B cell (primary cell): Measurements from ENCODE around the gene ACTL8. TPM values are rescaled to one million over a fixed set of nuclear protein-coding genes. Genes with fewer than 3 reads are reported as not detected.

Source experiments
- ATAC-seq: fragments of 200-7000 bp; cut with Tn5 transposase; one replicate; pipeline ENCODE4 v1.10.0; 2021; ENCODE audit warnings: low read depth, mild to moderate bottlenecking, moderate number of reproducible peaks, moderate library complexity
- CTCF ChIA-PET: fragments of 350-600 bp; sonication (Branson Sonifier 250); formaldehyde crosslinking; loops from one replicate; lab custom pipeline; 2021; ENCODE audit warnings: antibody characterized with exemption, inconsistent platforms; lab: Charles Lee
- POLR2A ChIA-PET: fragments of 350-600 bp; sonication (Branson Sonifier 250); formaldehyde crosslinking; loops from one replicate; lab custom pipeline; 2021; ENCODE audit warnings: antibody characterized with exemption; lab: Charles Lee
- DNase-seq: peaks from one replicate; pipeline ENCODE4 v3.0.0; 2013
- H2AFZ ChIP-seq: 2 replicates; pipeline ENCODE4 v1.6.1; 2012; ENCODE audit warnings: mild to moderate bottlenecking, low read depth, low read length; ENCODE audit not compliant: insufficient read depth, poor library complexity, severe bottlenecking
- H3K27ac ChIP-seq, 2 donors: 1 replicate in 1 of 2; 2 replicates in 1 of 2; pipeline ENCODE4 v1.5.1; 2012 to 2013; ENCODE audit warnings: low read length in 2 of 2, mild to moderate bottlenecking in 2 of 2, moderate library complexity in 1 of 2
- H3K27me3 ChIP-seq, 4 experiments: fragments of 200-600 bp in 1 of 4; sonication (generic) in 1 of 4; replicated peaks in 1 of 4; 1 replicate in 2 of 4; 2 replicates in 2 of 4; pipeline versions ENCODE4 v1.6.1 to v1.7.0; 2013 to 2016; ENCODE audit warnings: low read length in 3 of 4, mild to moderate bottlenecking in 2 of 4, mixed read lengths in 1 of 4, moderate library complexity in 1 of 4; ENCODE audit not compliant: insufficient read depth in 4 of 4, control insufficient read depth in 3 of 4; ENCODE audit errors: control extremely low read depth in 1 of 4
- H3K36me3 ChIP-seq, 2 experiments: replicated peaks in 1 of 2; 1 replicate in 1 of 2; 2 replicates in 1 of 2; pipeline versions ENCODE4 v1.6.1 to v1.7.1; 2013; ENCODE audit warnings: low read length in 1 of 2; ENCODE audit not compliant: insufficient read depth in 2 of 2, control insufficient read depth in 1 of 2; ENCODE audit errors: control extremely low read depth in 1 of 2, extremely low read depth in 1 of 2
- H3K4me1 ChIP-seq, 2 donors: fragments of 200-600 bp in 1 of 2; sonication (generic) in 1 of 2; 1 replicate in 1 of 2; 2 replicates in 1 of 2; pipeline versions ENCODE4 v1.5.1 to v1.6.1; 2013 to 2017; ENCODE audit warnings: low read length in 2 of 2; ENCODE audit not compliant: control insufficient read depth in 2 of 2, insufficient read depth in 2 of 2
- H3K4me2 ChIP-seq: replicated peaks from 2 replicates; pipeline ENCODE3; 2012; ENCODE audit warnings: mild to moderate bottlenecking, low read depth, low read length; ENCODE audit not compliant: poor library complexity, severe bottlenecking
- H3K4me3 ChIP-seq, 5 experiments: fragments of 200-600 bp in 1 of 5; sonication (generic) in 1 of 5; 1 replicate in 3 of 5; 2 replicates in 2 of 5; pipeline versions ENCODE4 v1.5.1 to v1.7.0; 2011 to 2016; ENCODE audit warnings: low read length in 4 of 5, mild to moderate bottlenecking in 4 of 5, low read depth in 2 of 5, control low read depth in 1 of 5, moderate library complexity in 1 of 5; ENCODE audit not compliant: insufficient read depth in 1 of 5; ENCODE audit errors: control extremely low read depth in 1 of 5, extremely low read depth in 1 of 5
- H3K79me2 ChIP-seq: fragments of 200-600 bp; sonication (generic); one replicate; pipeline ENCODE4 v1.6.0; 2016; ENCODE audit warnings: low read length; ENCODE audit not compliant: control insufficient read depth, insufficient read depth
- H3K9ac ChIP-seq: fragments of 200-600 bp; sonication (generic); 2 replicates; pipeline ENCODE4 v1.6.1; 2017; ENCODE audit warnings: mild to moderate bottlenecking, low read length, moderate library complexity
- H3K9me3 ChIP-seq, 3 donors: one replicate each; pipeline versions ENCODE4 v1.6.1 to v1.7.1; 2013; ENCODE audit warnings: low read length in 2 of 3; ENCODE audit not compliant: control insufficient read depth in 2 of 3, insufficient read depth in 1 of 3; ENCODE audit errors: control extremely low read depth in 1 of 3
- H4K20me1 ChIP-seq: 2 replicates; pipeline ENCODE4 v1.6.0; 2012; ENCODE audit warnings: mild to moderate bottlenecking, low read length; ENCODE audit not compliant: insufficient read depth, control insufficient read depth, poor library complexity, severe bottlenecking
- H3K27ac Mint-ChIP-seq: one replicate; pipeline ENCODE4 v1.8.0; 2021; ENCODE audit warnings: mixed read lengths
- H3K27me3 Mint-ChIP-seq: one replicate; pipeline ENCODE4 v1.8.0; 2021; ENCODE audit warnings: mixed read lengths
- H3K4me1 Mint-ChIP-seq: one replicate; pipeline ENCODE4 v1.8.0; 2021; ENCODE audit warnings: mixed read lengths
- H3K4me3 Mint-ChIP-seq: one replicate; pipeline ENCODE4 v1.8.0; 2021; ENCODE audit warnings: mixed read lengths
- H3K9me3 Mint-ChIP-seq: one replicate; pipeline ENCODE4 v1.8.0; 2022; ENCODE audit warnings: mixed read lengths; ENCODE audit not compliant: insufficient read depth
- EZH2 ChIP-seq: IDR thresholded peaks from 2 replicates; pipeline ENCODE4 v1.6.1; 2012; ENCODE audit warnings: borderline replicate concordance, low read depth, mild to moderate bottlenecking, moderate library complexity, low read length; ENCODE audit not compliant: insufficient read depth, poor library complexity, severe bottlenecking
- WGBS: methylation state at CpG from one replicate; pipeline ENCODE4 v1.1.5; 2013; ENCODE audit warnings: missing lambda C conversion rate; ENCODE audit not compliant: insufficient coverage; 5-methylcytosine and 5-hydroxymethylcytosine counted together
- intact Hi-C: fragments of 100-400 bp; cut with micrococcal nuclease; formaldehyde crosslinking; loops from one replicate; pipeline ENCODE4 v1.10.0; 2022
- polyA plus RNA-seq: library from polyadenylated mRNA; depleted of rRNA; stranded (reverse); fragments of >200 nt; gene quantifications from 2 replicates; pipeline ENCODE4 v1.2.3, GENCODE V29; 2012
- total RNA-seq, 2 donors: library from RNA; stranded (reverse); fragments of 120-200 nt in 1 of 2; gene quantifications; 1 replicate in 1 of 2; 2 replicates in 1 of 2; pipeline versions ENCODE4 v1.2.3 to v1.2.4, GENCODE V29; 2013 to 2022
- TF ChIP-seq, protein P1 (sequence below): fragments of 200-600 bp; IDR thresholded peaks from one replicate; pipeline ENCODE4 v1.8.0; 2022; ENCODE audit warnings: antibody characterized with exemption, mild to moderate bottlenecking

The ACTL8 gene
- total and polyA plus RNA-seq, 2 donors (not counting 1 experiment from before 2014, with no cell fraction given) = not detected

DNA sequence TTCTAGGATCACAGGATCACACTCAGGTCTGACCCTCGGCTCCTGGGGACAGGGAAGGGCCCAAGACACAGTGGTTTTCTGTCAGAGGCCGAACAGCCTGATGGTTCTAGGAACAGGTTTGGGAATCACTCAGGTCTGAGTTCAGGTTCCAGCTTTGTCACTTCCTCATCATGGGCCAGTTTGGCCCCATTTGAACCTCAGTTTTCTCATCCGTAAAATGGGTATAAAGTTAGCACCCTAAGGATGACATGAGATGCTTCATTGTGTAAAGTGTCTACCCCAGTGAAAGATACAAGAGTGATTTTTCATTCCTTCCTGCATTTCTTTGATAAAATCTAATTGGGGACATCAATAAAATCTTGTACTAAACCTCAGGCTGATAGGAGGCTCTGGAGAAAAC lies 11.2 kb upstream of the ACTL8 start:
- H3K9me3 Mint-ChIP-seq = no peaks in the 10 kb centered on the region
- POLR2A ChIA-PET = no interaction called here

DNA sequence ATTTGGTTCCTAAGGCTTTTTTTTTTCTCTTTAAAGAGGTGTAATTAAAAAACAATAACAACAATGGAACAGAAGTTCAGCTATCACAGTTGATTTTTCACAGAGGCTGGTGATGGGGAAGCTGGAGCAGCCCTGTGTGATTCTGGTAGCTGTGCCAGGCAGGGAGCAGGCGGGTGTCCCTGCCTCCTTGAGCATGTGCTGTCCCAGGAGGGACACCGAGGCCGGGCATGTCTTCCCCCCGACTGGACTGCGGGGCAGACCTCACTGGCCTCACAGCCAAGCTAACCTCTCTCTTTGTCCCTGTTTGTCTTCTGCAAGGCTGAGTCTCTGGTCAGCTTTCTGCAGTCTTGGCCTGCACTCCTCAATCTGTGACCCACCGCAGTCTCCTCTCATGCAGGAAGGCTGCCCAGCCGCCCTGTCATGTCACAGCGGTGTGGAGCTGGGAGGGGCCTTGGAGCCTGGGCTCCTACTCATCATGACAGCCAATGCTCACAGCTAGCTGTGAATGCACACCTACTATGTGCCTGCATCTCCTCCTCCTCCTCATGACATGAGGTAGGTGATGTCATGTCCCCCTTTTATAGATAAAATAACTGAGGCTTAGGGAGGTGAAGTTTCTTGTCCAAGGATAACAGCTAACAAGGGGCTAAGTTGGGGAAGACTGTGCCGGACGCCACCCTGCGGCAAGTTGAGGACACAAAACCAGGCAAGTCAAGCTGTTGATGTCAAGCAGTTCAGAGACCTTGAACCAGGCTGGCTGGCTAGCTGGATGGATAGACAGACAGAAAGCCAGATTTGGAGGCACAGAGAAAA lies 10.3 kb upstream of the ACTL8 start:
- H3K9me3 ChIP-seq = no peaks in the 10 kb centered on the region
- H4K20me1 ChIP-seq = no peaks in the 10 kb centered on the region
- Mint-ChIP-seq H3K9me3 (no peaks in the 10 kb centered on the region), H3K4me1 (no peaks in the 10 kb centered on the region), H3K4me3 (no peak overlapping the region), H3K27ac (no peak overlapping the region), H3K27me3 (peaks cover 21% of the 10 kb centered on the region)
- DNase-seq = no peak
- POLR2A ChIA-PET = no interaction called here
- TF ChIP-seq, protein P1, sequence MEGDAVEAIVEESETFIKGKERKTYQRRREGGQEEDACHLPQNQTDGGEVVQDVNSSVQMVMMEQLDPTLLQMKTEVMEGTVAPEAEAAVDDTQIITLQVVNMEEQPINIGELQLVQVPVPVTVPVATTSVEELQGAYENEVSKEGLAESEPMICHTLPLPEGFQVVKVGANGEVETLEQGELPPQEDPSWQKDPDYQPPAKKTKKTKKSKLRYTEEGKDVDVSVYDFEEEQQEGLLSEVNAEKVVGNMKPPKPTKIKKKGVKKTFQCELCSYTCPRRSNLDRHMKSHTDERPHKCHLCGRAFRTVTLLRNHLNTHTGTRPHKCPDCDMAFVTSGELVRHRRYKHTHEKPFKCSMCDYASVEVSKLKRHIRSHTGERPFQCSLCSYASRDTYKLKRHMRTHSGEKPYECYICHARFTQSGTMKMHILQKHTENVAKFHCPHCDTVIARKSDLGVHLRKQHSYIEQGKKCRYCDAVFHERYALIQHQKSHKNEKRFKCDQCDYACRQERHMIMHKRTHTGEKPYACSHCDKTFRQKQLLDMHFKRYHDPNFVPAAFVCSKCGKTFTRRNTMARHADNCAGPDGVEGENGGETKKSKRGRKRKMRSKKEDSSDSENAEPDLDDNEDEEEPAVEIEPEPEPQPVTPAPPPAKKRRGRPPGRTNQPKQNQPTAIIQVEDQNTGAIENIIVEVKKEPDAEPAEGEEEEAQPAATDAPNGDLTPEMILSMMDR = no peak
- TF ChIP-seq EZH2 = no peak
- H3K9ac ChIP-seq = no peak overlapping the region
- no peaks in the 10 kb centered on the region for H3K4me1 ChIP-seq
- intact Hi-C loops = no loop called here
- no peak overlapping the region for H2AFZ ChIP-seq
- no peak overlapping the region for H3K4me3 ChIP-seq
- no peaks in the 10 kb centered on the region for H3K36me3 ChIP-seq
- no peak overlapping the region for H3K4me2 ChIP-seq
- H3K27ac ChIP-seq = no peak overlapping the region
- CTCF ChIA-PET = no interaction called here
- H3K27me3 ChIP-seq = peaks cover 0 to 4% (median 0%) of the 10 kb centered on the region in 4 experiments
- no peak for ATAC-seq
- H3K79me2 ChIP-seq = no peaks in the 10 kb centered on the region
- 74% methylated on average over 11 of the region's 11 CpGs for WGBS

More for the DNA sequence above, 11.2 kb upstream of the ACTL8 start:
- Histone ChIP-seq H3K4me2 (no peak overlapping the region), H3K4me3 (no peak overlapping the region), H3K9ac (no peak overlapping the region), H3K9me3 (no peaks in the 10 kb centered on the region), H3K79me2 (no peaks in the 10 kb centered on the region), H4K20me1 (no peaks in the 10 kb centered on the region), H3K27me3 (peaks cover 0 to 8% (median 0%) of the 10 kb centered on the region in 4 experiments), H2AFZ (no peak overlapping the region), H3K27ac (no peak overlapping the region), H3K36me3 (no peaks in the 10 kb centered on the region), H3K4me1 (no peaks in the 10 kb centered on the region)
- CTCF ChIA-PET = no interaction called here
- H3K27me3 Mint-ChIP-seq = peaks cover 21% of the 10 kb centered on the region
- H3K4me3 Mint-ChIP-seq = no peak overlapping the region
- H3K4me1 Mint-ChIP-seq = no peaks in the 10 kb centered on the region
- H3K27ac Mint-ChIP-seq = no peak overlapping the region
- intact Hi-C loops = no loop called here
- DNase-seq (no peak), ATAC-seq (no peak)
- TF ChIP-seq, protein P1 = no peak
- TF ChIP-seq EZH2 = no peak
- 73% methylated on average over 2 of the region's 3 CpGs for WGBS
